ENCODE measurements around the gene ARID1B.
"Not testable (repeated sequence)": the region's sequence is repeated elsewhere in the genome, so short reads cannot be mapped to it uniquely, and the experiment has no call there.

The ARID1B gene

GRCh38 chr6:156912431-156912830 is 135.3 kb downstream of the ARID1B start:
- DNase-seq, result peak; percentile 11

- DNase-seq, result no peak
Observed at GRCh38 chr6:156914181-156914580, 137.0 kb downstream of the ARID1B start.

GRCh38 chr6:156916130-156916801 is 139.1 kb downstream of the ARID1B start:
- no peak for DNase-seq

GRCh38 chr6:156917213-156917612 is 140.0 kb downstream of the ARID1B start:
- no peak for DNase-seq

- no peak for DNase-seq
Observed at GRCh38 chr6:156918647-156919046, 141.5 kb downstream of the ARID1B start.

- no peak for DNase-seq
Observed at GRCh38 chr6:156919370-156919769, 142.2 kb downstream of the ARID1B start.

- no peak for DNase-seq
Observed at GRCh38 chr6:156919814-156920369, 142.7 kb downstream of the ARID1B start.

GRCh38 chr6:156924246-156924645 is 147.1 kb downstream of the ARID1B start:
- DNase-seq, result no peak

GRCh38 chr6:156925026-156925425 is 147.8 kb downstream of the ARID1B start:
- no peak for DNase-seq

- DNase-seq, result no peak
Observed at GRCh38 chr6:156925718-156926607, 148.8 kb downstream of the ARID1B start.

GRCh38 chr6:156928126-156928525 is 150.9 kb downstream of the ARID1B start:
- no peak for DNase-seq

GRCh38 chr6:156928972-156929371 is 151.8 kb downstream of the ARID1B start:
- no peak for DNase-seq

- no peak for DNase-seq
Observed at GRCh38 chr6:156931283-156931682, 154.1 kb downstream of the ARID1B start.

GRCh38 chr6:156933201-156934068 is 156.3 kb downstream of the ARID1B start:
- DNase-seq, result no peak

GRCh38 chr6:156934069-156934460 is 156.9 kb downstream of the ARID1B start:
- no peak for DNase-seq

GRCh38 chr6:156935000-156935399 is 157.8 kb downstream of the ARID1B start:
- no peak for DNase-seq

- DNase-seq, result no peak
Observed at GRCh38 chr6:156938143-156938542, 161.0 kb downstream of the ARID1B start.

GRCh38 chr6:156940221-156940620 is 163.0 kb downstream of the ARID1B start:
- DNase-seq, result no peak

GRCh38 chr6:156942266-156942665 is 165.1 kb downstream of the ARID1B start:
- no peak for DNase-seq

GRCh38 chr6:156943166-156943565 is 166.0 kb downstream of the ARID1B start:
- DNase-seq, result no peak

- DNase-seq, result no peak
Observed at GRCh38 chr6:156943816-156944215, 166.6 kb downstream of the ARID1B start.

GRCh38 chr6:156944412-156944811 is 167.2 kb downstream of the ARID1B start:
- no peak for DNase-seq

GRCh38 chr6:156945789-156946172 is 168.6 kb downstream of the ARID1B start:
- not testable (repeated sequence) for DNase-seq

Measured in CD4-positive, alpha-beta T cell treated with Interleukin-21 for 1 hour (primary cell).